Stimulated activated naive CD8-positive, alpha-beta T cell treated with anti-CD3 and anti-CD28 coated beads, Interleukin-15, Interleukin-2, amounts not matched to agents 100 U/mL and 50 U/mL, for 24 hours (primary cell): ENCODE results near the gene MAL.
A peak's percentile ranks its signal among the peaks of the same experiment; 100 is the strongest.

Experiments
- ATAC-seq: fragments of 150-1000 bp; cut with Tn5 transposase; one replicate; pipeline ENCODE4 v1.10.0; 2021
- DNase-seq: peaks from one replicate; pipeline ENCODE4 v3.0.0; 2021

MAL gene

GRCh38 chr2:94996305-94997100 is 29.0 kb upstream of the MAL start:
- DNase-seq (no peak), ATAC-seq (no peak)

GRCh38 chr2:94997981-94998930 is 27.3 kb upstream of the MAL start:
- ATAC-seq (no peak), DNase-seq (no peak)

GRCh38 chr2:94999431-94999883 is 26.1 kb upstream of the MAL start:
- ATAC-seq (no peak), DNase-seq (no peak)

GRCh38 chr2:95001051-95001562 is 24.4 kb upstream of the MAL start:
- DNase-seq (no peak), ATAC-seq (no peak)

GRCh38 chr2:95001701-95002100 is 23.8 kb upstream of the MAL start:
- no peak for DNase-seq
- no peak for ATAC-seq

- no peak for ATAC-seq
Observed at GRCh38 chr2:95002498-95002897, 23.0 kb upstream of the MAL start.

GRCh38 chr2:95004287-95004686 is 21.2 kb upstream of the MAL start:
- no peak for ATAC-seq
- DNase-seq, result no peak

More at GRCh38 chr2:95002498-95002897, 23.0 kb upstream of the MAL start:
- DNase-seq, result no peak

- DNase-seq, result no peak
- ATAC-seq, result peak; percentile 57
Observed at GRCh38 chr2:95004711-95005110, 20.8 kb upstream of the MAL start.

- DNase-seq (no peak), ATAC-seq (no peak)
Observed at GRCh38 chr2:95005726-95006125, 19.8 kb upstream of the MAL start.

- no peak for ATAC-seq
- DNase-seq, result no peak
Observed at GRCh38 chr2:95006588-95006987, 18.9 kb upstream of the MAL start.

- no peak for DNase-seq
Observed at GRCh38 chr2:95007031-95007609, 18.4 kb upstream of the MAL start.

GRCh38 chr2:95007822-95008221 is 17.7 kb upstream of the MAL start:
- DNase-seq (no peak), ATAC-seq (peak; percentile 30)

More at GRCh38 chr2:95007031-95007609, 18.4 kb upstream of the MAL start:
- no peak for ATAC-seq

- DNase-seq, result no peak
Observed at GRCh38 chr2:95008306-95008705, 17.2 kb upstream of the MAL start.

GRCh38 chr2:95008996-95009395 is 16.5 kb upstream of the MAL start:
- no peak for ATAC-seq
- DNase-seq, result no peak

More at GRCh38 chr2:95008306-95008705, 17.2 kb upstream of the MAL start:
- no peak for ATAC-seq

GRCh38 chr2:95009412-95009811 is 16.1 kb upstream of the MAL start:
- DNase-seq (no peak), ATAC-seq (no peak)

GRCh38 chr2:95010126-95010525 is 15.4 kb upstream of the MAL start:
- DNase-seq (no peak), ATAC-seq (no peak)

GRCh38 chr2:95010718-95011117 is 14.8 kb upstream of the MAL start:
- DNase-seq (no peak), ATAC-seq (no peak)

GRCh38 chr2:95012881-95013550 is 12.5 kb upstream of the MAL start:
- no peak for DNase-seq
- peak; percentile 59 for ATAC-seq

- ATAC-seq, result no peak
- no peak for DNase-seq
Observed at GRCh38 chr2:95013726-95014125, 11.8 kb upstream of the MAL start.

GRCh38 chr2:95014126-95014708 is 11.3 kb upstream of the MAL start:
- DNase-seq, result no peak
- ATAC-seq, result no peak

- peak; percentile 64 for ATAC-seq
- DNase-seq, result peak; percentile 26
Observed at GRCh38 chr2:95015261-95015912, 10.1 kb upstream of the MAL start.
